ENCODE results near the gene SPINK8.

GRCh38 chr3:48370333-48370713 is 36.9 kb upstream of the SPINK8 start:
- TF ChIP-seq CTCF (IDR thresholded peaks at IDR 0.05 in 2 of 3, conservative IDR thresholded peaks at IDR 0.05 in 1 of 3; ENCODE audit: borderline replicate concordance in 1 of 3, insufficient read depth in 1 of 3, low read depth in 2 of 3, low read length in 2 of 3): no peak
- TF ChIP-seq POLR2A (IDR thresholded peaks at IDR 0.05; ENCODE audit: borderline replicate concordance, extremely low read depth, insufficient read depth, insufficient read length): no peak
- TF ChIP-seq TCF7L2 (IDR thresholded peaks at IDR 0.05; ENCODE audit: borderline replicate concordance, extremely low read depth, insufficient read depth, insufficient read length): no peak
- no peak for TF ChIP-seq EZH2 (IDR thresholded peaks at IDR 0.05)
- no peak for TF ChIP-seq EGR1 (IDR thresholded peaks at IDR 0.05; ENCODE audit: low read depth)
- TF ChIP-seq, protein P1, sequence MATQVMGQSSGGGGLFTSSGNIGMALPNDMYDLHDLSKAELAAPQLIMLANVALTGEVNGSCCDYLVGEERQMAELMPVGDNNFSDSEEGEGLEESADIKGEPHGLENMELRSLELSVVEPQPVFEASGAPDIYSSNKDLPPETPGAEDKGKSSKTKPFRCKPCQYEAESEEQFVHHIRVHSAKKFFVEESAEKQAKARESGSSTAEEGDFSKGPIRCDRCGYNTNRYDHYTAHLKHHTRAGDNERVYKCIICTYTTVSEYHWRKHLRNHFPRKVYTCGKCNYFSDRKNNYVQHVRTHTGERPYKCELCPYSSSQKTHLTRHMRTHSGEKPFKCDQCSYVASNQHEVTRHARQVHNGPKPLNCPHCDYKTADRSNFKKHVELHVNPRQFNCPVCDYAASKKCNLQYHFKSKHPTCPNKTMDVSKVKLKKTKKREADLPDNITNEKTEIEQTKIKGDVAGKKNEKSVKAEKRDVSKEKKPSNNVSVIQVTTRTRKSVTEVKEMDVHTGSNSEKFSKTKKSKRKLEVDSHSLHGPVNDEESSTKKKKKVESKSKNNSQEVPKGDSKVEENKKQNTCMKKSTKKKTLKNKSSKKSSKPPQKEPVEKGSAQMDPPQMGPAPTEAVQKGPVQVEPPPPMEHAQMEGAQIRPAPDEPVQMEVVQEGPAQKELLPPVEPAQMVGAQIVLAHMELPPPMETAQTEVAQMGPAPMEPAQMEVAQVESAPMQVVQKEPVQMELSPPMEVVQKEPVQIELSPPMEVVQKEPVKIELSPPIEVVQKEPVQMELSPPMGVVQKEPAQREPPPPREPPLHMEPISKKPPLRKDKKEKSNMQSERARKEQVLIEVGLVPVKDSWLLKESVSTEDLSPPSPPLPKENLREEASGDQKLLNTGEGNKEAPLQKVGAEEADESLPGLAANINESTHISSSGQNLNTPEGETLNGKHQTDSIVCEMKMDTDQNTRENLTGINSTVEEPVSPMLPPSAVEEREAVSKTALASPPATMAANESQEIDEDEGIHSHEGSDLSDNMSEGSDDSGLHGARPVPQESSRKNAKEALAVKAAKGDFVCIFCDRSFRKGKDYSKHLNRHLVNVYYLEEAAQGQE (IDR thresholded peaks at IDR 0.05; ENCODE audit: low read depth): no peak
- no peak for TF ChIP-seq RAD21 (IDR thresholded peaks at IDR 0.05; ENCODE audit: low read depth)
- TF ChIP-seq POLR2AphosphoS5 (IDR thresholded peaks at IDR 0.05; ENCODE audit: low read depth, low read length): no peak
- TF ChIP-seq FOSL1 (IDR thresholded peaks at IDR 0.05; ENCODE audit: low read depth): no peak
- no peak for TF ChIP-seq YY1 (IDR thresholded peaks at IDR 0.05; ENCODE audit: extremely low read depth, insufficient replicate concordance, low read depth, low read length)
- TF ChIP-seq ZFX (IDR thresholded peaks at IDR 0.05): no peak
- no peak for TF ChIP-seq MAX (IDR thresholded peaks at IDR 0.05)
